T-helper 1 cell (primary cell): ENCODE measurements around the gene GATAD2B.
"Not testable (repeated sequence)": the region's sequence is repeated elsewhere in the genome, so short reads cannot be mapped to it uniquely, and the experiment has no call there.

ENCODE experiments used
- DNase-seq, 5 donors: peaks; one replicate each; pipeline ENCODE4 v3.0.0-alpha.2; 2012 to 2020

GATAD2B gene

DNA sequence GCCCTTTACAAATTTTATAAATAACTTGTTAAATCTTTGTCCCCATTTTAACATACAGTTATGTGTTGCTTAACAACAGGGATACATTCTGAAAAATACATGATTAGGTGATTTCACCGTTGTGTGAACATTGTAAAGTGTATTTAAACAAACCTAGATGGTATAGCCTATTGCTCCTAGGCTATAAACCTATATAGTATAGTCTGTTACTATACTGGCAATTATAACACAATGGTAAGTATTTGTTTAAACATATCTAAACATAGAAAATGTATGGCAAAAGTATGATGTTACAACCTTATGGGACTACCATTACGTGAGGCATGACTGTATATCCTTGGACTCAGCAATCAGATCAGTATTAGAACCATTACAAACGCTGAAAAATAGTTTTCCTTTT, 36.6 kb downstream of the GATAD2B start:
- no peak for DNase-seq

GRCh38 chr1:153883223-153883622, 39.5 kb downstream of the GATAD2B start:
- DNase-seq: no peak

GRCh38 chr1:153882296-153882912, 40.4 kb downstream of the GATAD2B start:
- no peak for DNase-seq

- DNase-seq: no peak
Measured at GRCh38 chr1:153881751-153882150, 41.0 kb downstream of the GATAD2B start.

GRCh38 chr1:153880962-153881361, 41.8 kb downstream of the GATAD2B start:
- peak in 1 of 5 donors; percentile 16 for DNase-seq

DNA sequence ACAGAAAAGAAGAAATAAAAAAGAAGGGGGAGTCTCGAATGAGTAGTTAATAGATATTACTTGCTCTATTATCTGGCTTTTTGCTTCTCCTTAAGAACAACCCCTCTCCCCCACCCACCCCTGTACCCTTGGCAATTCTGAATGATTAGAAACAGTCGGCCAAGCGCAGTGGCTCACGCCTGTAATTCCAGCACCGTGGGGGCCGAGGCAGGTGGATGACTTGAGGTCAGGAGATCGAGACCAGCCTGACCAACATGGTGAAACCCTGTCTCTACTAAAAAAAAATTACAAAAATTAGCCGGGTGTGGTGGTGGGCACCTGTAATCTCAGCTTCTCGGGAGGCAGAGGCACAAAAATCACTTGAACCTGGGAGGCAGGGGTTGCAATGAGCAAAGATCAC, 42.7 kb downstream of the GATAD2B start:
- no peak for DNase-seq

GRCh38 chr1:153877112-153877511, 45.7 kb downstream of the GATAD2B start:
- no peak for DNase-seq

DNA sequence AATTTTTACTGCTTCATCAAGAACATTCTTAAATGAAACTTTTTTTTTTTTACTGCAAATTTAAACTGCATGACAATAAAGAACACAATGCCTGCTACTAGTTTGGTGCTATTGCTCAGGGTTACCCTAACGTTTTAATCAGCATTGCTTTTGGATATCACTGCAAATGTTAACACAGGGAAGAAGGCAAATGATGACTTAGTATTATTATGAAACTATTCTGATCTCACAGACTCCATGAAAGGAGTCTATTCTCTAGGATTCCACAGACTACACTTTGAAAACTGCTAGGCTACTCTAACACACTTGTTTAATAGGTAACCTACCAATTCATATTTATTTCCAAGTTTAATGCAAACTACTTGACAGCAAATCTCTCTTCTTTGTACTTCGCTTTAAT, 49.8 kb downstream of the GATAD2B start:
- no peak for DNase-seq

DNA sequence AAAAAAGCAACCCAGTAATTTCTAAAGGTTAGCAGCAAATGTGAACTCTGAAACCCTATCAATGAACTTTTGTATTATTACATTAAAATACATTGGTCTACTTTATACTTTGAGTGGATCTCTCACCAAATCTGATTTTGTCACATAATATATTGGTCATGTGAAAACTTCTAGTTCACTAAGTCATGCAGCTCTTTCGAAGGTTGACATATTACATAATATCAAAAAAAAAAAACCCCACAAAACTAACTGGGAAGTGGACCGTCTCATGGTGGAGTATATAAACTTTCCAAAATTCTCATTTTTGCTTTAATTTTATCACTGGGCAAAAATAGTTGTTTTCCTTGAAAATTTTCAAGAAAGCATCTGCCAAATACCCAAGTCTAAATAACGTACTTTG, 50.4 kb downstream of the GATAD2B start:
- DNase-seq: no peak

DNA sequence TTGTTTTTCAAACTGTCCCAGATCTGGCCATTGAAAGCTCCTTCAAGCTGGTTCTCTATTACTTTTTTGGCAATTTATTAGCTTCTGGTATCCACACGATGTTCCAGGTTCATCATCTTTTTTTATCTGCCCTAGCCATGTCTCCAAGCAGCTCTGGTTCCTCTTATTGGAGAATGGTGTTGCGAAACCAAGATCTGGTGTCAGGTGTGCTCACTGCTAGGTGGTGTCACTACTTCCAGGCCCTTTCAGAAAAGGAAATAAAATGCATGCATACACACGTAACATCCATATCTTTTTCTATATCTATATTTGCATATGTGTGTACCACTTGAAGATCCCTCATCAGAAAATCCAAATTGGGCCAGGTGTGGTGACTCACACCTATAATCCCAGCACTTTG, 53.3 kb downstream of the GATAD2B start:
- DNase-seq: no peak

- DNase-seq: no peak
Measured at GRCh38 chr1:153866045-153866850, 56.5 kb downstream of the GATAD2B start.

- DNase-seq: no peak
Measured at GRCh38 chr1:153860285-153860684, 62.5 kb downstream of the GATAD2B start.

DNA sequence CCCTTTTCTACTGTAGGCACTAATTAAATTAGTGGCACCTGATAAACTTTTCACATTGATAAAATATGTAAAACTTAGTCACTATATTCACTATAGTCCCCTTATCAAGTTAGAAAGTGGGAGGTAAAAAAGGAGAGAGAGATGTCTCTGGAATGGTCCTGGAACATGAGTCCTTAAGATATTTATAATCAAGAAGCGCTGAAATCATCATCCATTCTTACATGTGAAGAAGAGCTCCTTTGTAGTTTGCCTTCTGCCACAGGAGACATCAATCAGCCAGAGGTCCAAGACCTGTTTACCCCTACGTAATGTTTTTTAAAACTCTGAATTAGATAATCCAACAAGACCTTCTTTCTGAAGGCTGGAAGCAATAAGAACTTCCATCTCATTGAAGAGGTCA, 65.3 kb downstream of the GATAD2B start:
- no peak for DNase-seq

DNA sequence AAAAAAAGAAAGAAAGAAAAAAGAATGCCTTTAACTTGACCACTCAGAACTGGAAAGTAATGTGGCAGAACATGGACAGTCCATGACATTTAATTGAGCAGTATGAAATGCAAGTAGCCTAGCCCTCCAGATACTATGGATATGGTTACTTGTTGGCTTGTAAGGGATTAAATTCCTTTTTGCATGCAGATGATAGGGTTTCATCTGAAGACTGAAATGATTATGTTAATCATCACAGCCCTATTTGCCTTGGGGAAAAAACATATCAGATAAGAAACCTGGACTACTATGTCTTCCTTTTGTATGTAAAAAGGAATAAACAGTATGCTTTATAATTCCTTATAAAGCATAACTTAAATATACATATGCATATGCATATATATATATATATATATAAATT, 66.0 kb downstream of the GATAD2B start:
- DNase-seq: no peak

DNA sequence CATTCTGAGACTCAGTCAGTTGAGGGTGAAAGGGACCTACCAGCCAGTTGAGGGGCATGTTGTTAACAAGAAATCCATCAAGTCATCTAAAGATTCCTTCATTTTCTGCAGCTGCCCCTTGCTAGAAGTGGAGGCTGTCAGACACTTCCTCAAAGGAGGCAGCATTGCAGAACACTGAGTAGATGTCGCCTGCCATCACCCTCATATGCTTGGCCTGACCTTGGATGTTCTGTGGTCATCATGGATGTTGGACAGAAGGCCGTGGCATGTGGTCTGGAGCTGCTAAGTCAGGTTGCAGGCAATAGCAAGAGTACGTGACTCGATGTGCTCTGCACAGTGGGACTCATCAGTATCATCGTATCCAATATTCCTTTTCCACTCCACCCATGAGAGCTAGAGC, 70.6 kb downstream of the GATAD2B start:
- no peak for DNase-seq

DNA sequence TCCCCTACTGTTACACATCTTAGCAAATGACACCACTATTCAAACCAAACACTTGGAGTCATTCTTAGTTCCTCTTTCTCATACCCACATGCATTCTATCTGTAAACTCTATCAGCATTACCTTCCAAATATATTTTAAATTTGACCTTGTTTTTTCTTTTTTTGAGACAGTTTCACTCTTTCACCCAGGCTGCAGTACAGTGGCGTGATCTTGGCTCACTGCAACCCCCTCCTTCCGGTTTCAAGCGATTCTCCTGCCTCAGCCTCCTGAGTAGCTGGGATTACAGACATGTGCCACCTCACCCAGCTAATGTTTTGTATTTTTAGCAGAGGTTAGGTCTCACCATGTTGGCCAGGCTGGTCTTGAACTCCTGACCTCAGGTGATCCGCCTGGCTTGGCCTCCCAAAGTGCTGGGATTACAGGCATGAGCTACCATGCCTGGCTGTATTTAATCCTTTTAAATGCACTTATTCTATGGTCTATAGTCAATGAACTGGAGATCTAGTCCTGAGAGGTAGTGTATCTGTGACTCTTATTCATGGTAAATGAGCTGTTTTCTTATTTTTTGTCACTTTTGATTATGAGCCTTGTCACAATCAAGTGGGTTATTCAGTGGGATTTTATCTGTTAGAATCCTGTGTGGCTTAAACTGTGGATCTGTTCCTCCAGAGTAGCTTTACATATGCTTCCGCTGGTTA, 73.1 kb downstream of the GATAD2B start:
- DNase-seq: peak in 1 of 5 donors; percentile 20

DNA sequence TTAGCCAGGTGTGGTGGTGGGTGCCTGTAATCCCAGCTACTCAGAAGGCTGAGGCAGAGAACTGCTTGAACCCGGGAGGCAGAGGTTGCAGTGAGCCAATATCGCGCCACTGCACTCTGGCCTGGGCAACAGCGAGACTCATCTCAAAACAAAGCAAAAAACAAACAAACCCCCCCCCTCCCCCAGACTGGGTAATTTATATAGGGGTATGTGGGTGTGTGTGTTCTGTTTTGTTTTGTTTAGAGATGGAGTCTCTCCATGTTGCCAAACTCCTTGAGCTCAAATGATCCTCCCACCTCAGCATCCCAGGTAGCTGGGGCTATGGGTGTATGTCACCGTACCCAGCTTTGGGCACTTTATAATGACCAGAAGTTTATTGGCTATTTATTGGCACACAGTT, 74.0 kb downstream of the GATAD2B start:
- DNase-seq: no peak

- DNase-seq: no peak
Measured at GRCh38 chr1:153845158-153845557, 77.6 kb downstream of the GATAD2B start.

DNA sequence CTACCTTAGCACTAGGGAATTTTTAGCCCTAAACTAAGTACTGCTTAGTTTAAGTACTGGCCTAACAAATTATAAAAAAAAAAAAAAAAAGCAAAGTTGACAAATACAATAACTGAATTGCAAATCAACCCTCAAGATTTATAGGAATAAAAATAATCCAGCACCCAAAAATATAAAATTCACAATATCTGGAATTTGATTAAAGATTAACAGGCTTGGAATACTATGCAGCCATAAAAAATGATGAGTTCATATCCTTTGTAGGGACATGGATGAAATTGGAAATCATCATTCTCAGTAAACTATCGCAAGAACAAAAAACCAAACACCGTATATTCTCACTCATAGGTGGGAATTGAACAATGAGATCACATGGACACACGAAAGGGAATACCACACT, 78.4 kb downstream of the GATAD2B start:
- not testable (repeated sequence) for DNase-seq

DNA sequence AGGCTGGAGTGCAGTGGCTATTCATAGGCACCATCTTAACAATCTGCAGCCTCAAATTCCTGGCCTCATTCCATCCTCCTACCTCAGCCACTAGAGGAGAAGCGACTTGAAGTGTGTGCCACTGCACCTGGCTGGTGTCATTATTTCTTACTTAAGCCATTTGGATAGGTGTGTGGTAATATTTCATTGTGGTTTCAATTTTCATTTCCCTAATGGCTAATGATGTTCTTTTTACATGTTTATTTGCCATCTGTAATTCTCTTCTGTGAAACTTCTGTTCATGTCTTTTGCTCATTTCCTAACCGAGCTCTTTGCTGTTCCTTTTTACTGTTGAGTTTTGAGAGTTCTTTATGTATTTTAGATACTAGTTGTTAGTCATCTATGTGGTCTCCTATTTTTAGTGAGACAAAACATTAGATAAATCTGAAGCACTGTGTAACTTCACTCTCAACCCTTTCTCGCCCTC, 80.7 kb downstream of the GATAD2B start:
- no peak for DNase-seq

GRCh38 chr1:153841463-153841994, 81.2 kb downstream of the GATAD2B start:
- no peak for DNase-seq

DNA sequence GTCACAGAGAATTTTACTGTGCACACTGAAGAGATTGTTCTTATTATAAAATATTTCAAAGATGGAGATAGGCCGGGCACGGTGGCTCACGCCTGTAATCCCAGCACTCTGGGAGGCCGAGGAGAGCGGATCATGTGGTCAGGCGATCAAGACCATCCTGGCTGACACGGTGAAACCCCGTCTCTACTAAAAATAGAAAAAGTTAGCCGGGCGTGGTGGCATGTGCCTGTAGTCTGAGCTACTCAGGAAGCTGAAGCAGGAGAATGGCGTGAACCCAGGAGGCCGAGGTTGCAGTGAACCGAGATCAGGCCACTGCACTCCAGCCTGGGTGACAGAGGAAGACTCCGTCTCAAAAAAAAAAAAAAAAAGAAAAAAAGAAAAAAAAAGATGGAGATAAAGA, 82.0 kb downstream of the GATAD2B start:
- DNase-seq: not testable (repeated sequence)

DNA sequence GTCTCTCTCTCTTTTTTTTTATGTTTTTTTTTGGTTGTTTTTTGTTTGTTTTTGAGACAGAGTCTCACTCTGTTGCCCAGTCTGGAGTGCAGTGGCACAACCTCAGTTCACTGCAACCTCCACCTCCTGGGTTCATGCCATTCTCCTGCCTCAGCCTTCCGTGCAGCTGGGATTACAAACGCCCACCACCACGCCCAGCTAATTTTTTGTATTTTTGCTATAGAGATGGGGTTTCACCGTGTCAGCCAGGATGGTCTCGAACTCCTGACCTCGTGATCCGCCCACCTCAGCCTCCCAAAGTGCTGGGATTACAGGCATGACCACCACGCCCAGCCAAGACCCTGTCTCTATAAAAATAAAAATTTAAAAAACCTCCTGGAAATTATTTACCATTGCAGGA, 88.8 kb downstream of the GATAD2B start:
- DNase-seq: not testable (repeated sequence)

- DNase-seq: no peak
Measured at GRCh38 chr1:153833171-153833570, 89.6 kb downstream of the GATAD2B start.
